HG03521 (cell line): Measurements from ENCODE around the gene CDCA4.

ENCODE experiments used
- ATAC-seq: cut with Tn5 transposase; IDR thresholded peaks from one replicate; pipeline ENCODE4 v1.9.1; 2021; ENCODE audit warnings: mild to moderate bottlenecking, moderate library complexity; ENCODE audit not compliant: unreplicated experiment

CDCA4 gene

GRCh38 chr14:105059035-105059924 lies 38.4 kb upstream of the CDCA4 start:
- ATAC-seq = no peak

DNA sequence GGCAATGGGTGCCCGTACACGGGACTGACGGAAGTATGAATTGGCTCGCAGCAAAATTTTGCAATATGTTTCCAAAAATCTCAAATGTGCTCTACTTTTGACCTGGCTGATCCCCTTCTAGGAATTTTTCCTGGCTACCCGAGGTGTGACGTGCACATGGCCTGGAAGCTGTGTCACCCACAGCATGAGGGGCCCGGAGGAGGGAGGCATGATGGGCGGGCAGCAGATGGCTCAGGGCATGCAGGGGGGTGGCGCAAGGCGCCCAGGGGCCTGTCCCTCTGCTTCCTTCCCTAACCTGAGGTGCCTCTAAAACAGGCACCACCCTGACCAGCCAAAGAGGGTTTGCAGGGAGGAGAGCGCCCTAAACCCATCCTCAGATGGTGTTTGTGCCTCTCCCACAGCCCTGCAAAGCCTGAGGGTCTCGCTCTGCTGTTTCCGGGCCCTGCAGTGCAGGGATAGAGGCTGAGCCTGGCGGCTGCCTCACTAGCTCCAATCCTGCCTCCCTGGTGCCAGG lies 37.7 kb upstream of the CDCA4 start:
- ATAC-seq = no peak

GRCh38 chr14:105056303-105056831 lies 35.5 kb upstream of the CDCA4 start:
- no peak for ATAC-seq

GRCh38 chr14:105055736-105056302 lies 34.9 kb upstream of the CDCA4 start:
- no peak for ATAC-seq

DNA sequence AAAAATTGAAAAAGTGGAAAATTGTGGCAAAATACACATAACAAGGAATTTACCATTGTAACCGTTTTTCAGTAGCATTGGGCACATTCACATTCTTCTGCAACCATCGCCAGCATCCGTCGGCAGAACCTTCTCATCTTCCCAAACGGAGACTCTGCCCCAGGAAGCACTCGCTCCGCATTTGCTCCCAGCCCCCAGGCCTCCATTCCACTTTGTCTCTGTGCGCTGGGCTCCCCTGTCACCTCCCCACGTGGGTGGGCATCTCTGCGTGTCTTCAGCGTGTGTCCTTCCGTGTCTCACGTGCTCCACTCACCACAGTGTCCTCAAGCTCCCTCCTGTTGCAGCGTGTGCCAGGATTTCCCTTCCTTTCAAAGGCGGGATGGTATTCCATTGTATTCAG lies 34.5 kb upstream of the CDCA4 start:
- ATAC-seq = no peak

- ATAC-seq = no peak
Measured at GRCh38 chr14:105053996-105054395, 33.1 kb upstream of the CDCA4 start.

DNA sequence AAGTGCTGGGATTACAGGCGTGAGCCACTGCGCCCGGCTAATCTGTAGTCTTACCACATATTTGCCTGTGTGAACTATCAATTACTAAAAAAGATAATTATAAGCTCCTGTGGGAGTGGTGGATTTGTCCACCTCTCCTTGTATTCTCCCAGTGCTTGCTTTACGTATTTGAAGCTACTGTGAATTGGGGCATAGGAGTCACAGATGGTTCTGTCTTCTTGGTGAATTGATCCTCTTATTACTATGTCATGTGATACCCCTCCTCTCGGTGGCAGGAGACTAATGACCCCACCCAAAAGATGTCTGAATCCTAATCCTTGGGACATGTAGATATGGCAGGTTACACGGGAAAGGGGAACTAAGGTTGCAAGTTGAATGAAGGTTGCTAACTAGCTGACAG lies 32.5 kb upstream of the CDCA4 start:
- no peak for ATAC-seq

GRCh38 chr14:105052110-105052458 lies 31.2 kb upstream of the CDCA4 start:
- no peak for ATAC-seq

DNA sequence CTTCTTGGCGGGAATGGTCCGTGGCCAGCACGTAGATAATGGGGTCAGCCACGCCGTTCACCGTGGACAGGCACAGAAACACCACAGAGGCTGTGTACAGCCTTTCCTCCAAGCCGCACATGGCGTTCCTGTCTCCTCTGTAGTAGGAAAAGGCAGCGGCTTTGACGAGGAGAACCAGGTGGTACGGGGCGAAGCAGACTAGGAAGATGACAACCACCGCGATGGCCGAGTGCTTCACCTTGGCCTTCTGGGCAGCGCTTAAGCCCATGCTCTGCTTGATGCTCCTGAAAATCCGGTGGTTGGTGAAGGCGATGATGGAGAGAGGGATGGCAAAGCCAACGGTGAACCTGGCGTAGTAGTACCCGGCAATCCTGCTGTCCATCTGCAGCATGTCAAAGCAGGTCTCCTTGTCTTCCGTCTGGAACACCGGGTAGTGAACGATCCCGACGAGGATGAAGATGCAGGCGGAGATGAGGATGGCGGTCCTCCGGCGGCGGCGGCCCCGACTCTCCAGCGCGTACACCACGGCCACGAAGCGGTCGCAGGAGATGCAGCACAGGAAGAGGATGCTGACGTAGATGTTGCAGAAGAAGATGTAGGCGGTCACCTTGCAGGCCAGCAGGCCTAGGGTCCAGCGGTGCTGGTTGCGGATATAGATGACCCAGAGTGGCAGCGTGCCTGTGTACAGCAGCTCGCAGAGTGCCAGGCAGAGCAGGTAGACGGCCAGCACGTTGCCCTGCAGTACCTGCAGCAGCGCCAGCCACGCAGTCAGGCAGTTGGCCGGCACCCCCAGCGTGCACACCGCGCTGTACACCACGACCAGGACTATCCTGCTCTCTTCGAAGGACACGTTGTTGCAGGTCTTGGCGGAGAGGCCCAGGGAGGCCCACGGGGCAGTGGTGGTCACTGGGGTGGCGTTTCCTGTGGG lies 30.6 kb upstream of the CDCA4 start:
- ATAC-seq = no peak

GRCh38 chr14:105050551-105050897 lies 29.6 kb upstream of the CDCA4 start:
- ATAC-seq = no peak

- ATAC-seq = no peak
Measured at GRCh38 chr14:105049753-105050550, 29.1 kb upstream of the CDCA4 start.

DNA sequence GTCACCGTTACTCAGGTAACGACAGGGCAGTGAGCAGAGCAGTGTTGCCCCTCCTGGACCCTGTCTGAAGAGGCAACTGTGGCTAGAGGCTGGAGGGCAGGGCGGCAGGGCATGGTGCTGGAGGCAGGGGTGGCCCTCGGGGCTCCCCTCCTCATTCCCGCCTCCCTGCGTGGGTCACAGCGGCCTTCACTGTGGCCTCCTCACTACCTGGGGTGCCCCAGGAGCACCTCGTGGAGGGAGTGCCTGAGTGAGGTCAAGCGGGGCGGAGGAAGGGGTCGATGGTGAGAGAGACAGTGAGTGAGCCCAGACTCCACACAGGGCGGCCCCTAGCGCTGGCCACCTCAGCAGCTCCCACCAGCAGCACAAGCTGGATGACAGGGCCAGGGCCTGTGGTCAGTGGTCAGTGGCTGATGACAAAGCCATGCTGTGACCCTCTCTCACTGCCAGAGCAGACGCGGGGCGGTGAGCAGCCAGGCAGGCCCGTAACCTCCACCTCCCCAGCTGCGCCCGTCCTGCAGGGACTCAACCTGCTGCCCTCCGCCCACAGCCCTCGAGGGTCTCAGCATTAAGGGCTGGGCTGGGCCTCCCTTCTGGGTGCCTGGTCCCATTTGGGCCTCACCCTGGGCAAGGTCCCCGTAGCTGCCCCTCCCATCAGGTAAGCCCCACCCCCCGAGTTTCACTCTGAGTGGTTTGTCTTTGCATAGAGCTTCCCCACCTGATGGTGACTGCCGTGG lies 26.6 kb upstream of the CDCA4 start:
- no peak for ATAC-seq

DNA sequence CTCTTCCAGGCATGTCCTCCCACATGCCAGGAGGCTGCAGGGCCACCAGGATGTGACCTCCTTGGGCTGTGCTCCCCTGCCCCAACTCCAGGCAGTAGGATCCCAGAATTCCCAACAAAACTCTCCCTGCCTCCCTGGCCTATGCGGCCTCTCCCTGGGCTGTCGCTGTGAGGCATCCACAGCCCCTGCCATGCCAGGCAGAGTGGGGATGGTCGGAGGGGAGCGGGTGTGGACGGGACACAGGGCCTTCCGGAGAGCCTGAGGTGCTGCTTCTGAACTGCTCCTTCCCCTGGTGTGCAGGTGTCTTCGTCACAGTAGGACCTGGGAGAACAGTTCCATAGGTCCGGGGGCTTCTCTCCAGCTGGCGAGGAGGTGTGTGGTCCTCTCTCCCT lies 26.0 kb upstream of the CDCA4 start:
- no peak for ATAC-seq

- peak; percentile 76 for ATAC-seq
Measured at GRCh38 chr14:105045710-105046326, 24.9 kb upstream of the CDCA4 start.

DNA sequence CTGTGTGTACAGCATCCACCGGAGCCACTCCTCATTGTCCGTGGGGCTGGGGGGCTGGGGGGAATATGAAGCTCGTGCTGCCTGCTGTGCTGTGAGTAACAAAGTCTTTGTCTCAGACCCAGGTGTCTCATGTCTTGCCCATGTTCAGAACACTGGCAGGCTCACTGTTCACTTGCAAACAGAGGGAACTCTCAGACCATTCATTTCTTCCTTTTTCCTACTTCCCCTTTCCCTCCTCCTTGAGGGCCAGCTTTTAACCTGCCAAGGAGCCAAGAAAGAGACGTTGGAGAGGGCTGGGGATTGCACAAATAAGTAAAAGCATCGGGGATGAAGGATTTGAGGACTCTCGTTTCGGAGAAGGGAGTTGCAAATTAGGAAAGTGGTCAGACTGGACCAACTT lies 22.8 kb upstream of the CDCA4 start:
- ATAC-seq = no peak

DNA sequence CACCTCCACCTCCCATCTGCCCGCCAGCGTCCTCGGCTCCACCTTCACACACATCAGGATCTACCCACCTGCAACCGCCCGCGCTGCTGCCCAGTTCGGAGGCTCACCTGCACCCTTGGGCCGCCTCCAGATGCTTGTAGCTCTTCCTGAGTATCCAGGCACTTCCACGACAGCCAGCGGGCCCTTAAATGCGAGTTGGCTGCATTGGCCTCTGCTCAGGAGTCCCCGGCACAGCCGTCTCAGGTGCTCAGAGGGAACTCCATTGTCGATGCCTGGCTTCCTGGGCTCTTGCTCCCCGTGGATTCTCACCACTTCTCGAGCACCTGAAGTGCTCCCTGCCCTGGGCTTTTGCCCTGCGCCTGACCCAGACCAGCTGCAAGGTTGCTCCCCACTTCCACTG lies 21.9 kb upstream of the CDCA4 start:
- no peak for ATAC-seq

GRCh38 chr14:105041841-105042765 lies 21.2 kb upstream of the CDCA4 start:
- ATAC-seq = no peak
